CD4-positive, alpha-beta T cell treated with Interferon alpha-2 for 1 hour (primary cell): Measurements from ENCODE around the gene PKN3.

ENCODE experiments used
- DNase-seq, 2 donors: peaks; one replicate each; pipeline ENCODE4 v3.0.0-alpha.2; 2020 to 2022

Gene PKN3

DNA sequence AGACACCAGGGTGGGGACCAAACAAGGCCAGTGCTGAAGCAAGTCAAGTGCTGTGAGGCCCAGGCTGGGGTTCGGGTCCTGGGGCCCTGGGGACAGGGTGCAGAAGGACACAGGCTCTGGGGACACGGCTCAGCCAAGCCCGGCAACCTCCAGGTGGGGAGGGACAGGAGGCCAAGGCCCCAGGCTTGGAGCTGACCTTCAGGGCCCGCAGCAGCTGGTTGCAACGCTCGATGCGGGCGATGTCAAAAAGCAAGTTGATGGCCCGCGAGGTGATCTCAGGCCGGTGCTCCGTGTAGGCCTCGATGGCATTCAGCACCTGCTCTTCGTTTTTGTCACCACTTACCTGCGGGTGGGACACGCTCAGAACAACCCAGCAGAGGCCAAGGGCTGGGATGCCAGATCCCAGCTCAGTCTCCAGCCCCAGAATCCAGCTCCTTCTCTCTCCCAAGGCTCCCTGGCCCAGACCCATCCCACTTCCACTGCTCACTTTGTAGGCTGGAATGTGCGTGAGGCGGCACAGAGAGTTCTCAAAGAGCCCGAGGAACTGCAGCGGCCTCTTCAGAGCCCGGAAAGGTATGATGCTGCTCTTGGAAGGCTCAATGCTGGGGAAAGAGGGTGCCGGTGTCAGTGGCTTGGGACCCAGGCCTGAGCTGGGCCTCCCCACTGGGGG, 48.8 kb downstream of the PKN3 start:
- DNase-seq: no peak

DNA sequence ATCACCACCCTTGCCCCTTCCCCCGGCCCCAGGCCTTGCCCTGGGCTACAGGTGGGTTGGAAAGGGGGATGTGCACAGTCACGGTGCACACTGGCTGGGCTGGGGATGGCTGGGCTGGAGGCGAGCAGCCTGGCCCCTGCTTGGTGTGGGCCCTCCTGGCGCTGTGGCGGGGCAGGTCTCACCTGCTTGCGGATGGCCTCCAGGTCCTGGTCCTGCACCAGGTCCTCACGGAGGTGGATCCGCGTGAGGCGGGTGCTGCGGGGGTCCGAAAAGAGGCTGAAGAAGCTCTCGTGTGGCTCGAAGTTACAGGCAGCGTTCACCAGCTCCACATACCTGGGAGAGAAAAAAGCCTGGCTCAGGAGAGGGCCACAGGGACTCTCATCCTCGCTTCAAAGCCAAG, 51.3 kb downstream of the PKN3 start:
- DNase-seq: no peak

DNA sequence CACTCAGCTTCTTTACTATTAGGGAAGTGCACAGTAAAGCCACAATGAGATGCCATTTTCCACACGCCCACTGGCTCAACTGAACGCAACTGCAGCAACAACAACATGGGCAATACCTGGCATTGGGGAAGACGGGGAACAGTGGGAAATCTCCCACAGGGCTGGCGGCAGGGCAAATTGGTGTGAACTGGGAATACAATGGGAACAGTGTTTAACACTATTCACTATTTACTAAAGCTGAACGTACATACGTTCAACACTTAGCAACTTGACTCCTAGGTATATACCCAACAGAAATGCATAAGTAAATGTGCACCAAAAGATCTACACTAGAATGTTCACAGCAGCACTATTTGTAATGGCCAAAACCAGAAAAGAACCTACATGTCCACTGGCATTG, 55.3 kb downstream of the PKN3 start:
- DNase-seq: no peak

DNA sequence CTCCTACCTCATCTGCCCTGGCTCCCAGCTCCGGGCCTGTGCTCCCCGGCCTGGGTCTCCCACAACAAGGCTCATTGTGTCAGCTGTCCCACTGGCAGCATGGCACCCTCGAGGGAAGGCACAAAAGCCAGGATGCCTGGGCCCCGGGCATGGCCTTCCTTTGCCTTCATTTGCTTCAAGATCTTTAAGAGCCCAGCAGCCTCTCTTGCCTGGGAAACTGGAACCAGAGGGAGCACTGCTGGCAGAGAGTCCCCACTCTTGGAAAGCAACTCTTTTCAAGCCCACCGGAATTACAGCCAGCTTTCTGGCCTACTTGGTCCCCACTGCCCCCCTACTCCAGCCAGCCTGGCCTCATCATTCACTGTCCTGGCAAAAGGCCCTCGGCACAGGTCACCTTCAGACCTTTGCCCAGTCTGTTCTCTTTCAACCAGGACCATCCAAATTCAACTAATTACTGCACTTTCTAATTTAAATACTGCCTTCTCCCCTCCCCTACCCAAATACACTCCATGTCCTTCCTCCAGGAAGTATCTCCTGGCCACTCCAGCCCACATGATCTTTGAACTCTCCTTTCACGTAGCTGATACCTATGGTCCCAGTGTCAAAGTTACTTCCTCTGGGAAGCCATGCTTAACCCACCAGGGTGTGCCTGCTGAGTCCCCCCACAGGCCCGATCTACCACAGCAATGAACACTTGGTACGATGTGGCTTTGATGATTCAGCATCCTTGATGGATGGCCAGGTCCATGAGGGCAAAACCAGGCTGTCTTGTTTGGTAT, 60.6 kb downstream of the PKN3 start:
- no peak for DNase-seq

DNA sequence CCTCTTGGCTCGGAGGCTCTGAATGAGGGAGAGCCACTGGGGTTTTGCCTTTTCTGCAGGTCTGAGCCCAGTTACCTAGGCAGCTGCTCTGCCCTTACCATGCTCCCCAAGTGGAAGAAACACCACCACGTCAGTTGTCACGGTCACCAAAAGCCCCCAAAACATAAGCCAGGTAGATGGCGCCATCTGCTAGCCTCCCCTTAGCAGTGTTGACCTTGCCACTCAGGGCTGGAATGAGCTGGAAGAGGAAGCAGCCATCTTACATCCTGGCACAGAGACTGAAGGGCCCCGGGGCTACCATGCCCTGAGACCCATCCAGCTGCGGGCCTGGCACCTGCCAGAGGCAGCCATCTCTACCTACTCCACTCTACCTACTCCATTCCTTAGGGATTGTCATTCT, 62.1 kb downstream of the PKN3 start:
- DNase-seq: no peak

DNA sequence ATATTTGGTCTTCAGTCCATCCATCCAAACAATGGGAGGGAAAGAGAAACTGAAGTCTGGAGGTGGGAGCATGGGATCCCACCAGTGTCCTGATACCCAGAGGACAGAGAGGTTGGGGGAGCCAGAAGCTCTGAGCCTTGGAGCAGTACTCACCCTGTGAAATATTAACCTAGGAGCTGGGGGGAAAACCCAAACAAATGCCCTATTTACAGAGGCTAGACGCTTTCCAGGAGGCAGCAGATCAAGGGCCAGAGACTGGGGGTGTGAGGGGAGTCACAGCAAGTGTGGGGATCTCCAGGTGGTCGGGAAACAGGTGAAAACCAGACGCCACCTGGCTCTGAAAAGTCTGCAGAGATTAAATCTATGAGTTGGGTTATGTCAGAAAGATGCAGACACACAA, 63.2 kb downstream of the PKN3 start:
- DNase-seq: no peak

DNA sequence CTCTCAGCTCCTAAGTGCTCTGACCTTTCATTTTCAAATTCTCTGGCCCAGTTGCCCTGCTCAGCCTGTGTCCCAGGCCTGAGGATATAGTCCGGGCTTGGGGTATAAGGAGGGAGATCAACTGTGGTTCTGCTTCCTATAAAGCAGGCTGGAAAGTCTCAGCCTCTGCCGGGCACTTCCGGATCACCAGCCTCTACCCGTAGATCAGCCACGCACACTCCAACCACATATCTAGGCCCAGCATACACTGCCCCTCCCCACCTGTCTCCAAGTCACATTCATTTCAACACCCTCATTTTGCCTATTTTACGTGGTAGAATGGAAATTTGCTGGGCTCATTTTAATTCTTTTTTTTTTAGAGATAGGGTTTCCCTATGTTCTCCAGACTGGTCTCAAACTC, 66.3 kb downstream of the PKN3 start:
- no peak for DNase-seq
